Fibroblast of pulmonary artery (primary cell): ENCODE measurements around the gene PGBD2.
A peak's percentile ranks its signal among the peaks of the same experiment; 100 is the strongest.

Source experiments
- DNase-seq: peaks from one replicate; pipeline ENCODE4 v3.0.0-alpha.2; 2010; ENCODE audit warnings: low read depth
- H3K4me3 ChIP-seq: replicated peaks from 2 replicates; pipeline ENCODE4 v1.5.1; 2011; ENCODE audit warnings: low read depth, mild to moderate bottlenecking, control low read depth, low read length, moderate library complexity
- CTCF ChIP-seq: IDR thresholded peaks from 2 replicates; pipeline ENCODE4 v1.5.1; 2011; ENCODE audit warnings: mild to moderate bottlenecking, control low read depth, low read length, inconsistent platforms; ENCODE audit errors: missing control alignments

The PGBD2 gene

GRCh38 chr1:248901578-248901977, 4.5 kb upstream of the PGBD2 start:
- no peak for TF ChIP-seq CTCF
- no peak overlapping the region for H3K4me3 ChIP-seq
- no peak for DNase-seq

- H3K4me3 ChIP-seq: no peak overlapping the region
- TF ChIP-seq CTCF: no peak
- no peak for DNase-seq
These were observed 1.4 kb upstream of the PGBD2 start for GRCh38 chr1:248904437-248905216.

DNA sequence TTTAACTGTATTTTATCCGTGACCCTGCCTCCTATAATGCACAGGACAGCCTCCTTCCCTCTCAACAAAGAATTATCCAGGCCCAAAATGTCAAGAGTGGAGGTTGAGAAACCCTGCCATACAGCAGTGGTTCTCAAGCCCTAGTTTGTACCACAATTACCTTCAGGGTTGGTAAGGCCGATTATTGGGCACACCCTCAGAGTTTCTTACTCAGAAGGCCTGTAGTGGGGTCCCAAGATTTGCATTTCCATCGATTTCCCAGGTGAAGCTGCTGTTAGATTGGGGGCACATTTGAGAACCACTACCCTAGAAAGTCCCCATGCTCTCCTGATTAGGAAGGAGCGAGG, 400 bp upstream of the PGBD2 start:
- no peak for DNase-seq
- H3K4me3 ChIP-seq: peak overlapping the region; percentile 77
- no peak for TF ChIP-seq CTCF

DNA sequence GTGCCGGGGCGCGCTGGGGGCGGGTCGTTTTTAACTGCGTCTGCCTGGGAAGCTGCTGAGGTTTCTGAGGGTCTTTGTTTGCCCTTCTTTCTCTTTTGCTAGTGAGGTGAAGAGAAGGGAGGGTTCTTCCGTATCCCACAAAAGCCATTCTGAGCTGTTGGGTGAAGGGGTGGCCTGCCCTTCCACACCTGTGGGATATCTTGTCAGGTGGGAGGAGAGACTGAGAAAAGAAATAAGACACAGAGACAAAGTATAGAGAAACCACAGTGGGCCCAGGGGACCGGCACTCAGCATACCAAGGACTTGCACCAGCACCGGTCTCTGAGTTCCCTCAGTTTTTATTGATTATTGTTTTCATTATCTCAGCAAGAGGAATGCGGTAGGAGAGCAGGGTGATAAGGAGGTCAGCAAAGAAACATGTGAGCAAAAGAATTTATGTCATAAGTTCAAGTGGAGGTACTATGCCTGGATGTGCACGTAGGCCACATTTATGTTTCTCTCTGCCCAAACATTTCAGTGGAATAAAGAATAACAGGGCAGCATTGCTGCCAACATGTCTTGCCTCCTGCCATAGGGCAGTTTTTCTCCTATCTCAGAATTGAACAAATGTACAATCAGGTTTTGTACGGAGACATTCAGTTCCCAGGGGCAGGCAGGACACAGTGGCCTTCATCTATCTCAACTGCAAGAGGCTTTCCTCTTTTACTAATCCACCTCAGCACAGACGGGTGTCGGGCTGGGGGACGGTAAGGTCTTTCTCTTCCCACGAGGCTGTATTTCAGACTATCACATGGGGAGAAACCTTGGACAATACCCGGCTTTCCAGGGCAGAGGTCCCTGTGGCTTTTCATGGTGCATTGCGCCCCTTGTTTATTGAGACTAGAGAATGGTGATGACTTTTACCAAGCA, 972 bp downstream of the PGBD2 start:
- TF ChIP-seq CTCF: no peak
- H3K4me3 ChIP-seq: peak overlapping the region; percentile 67
- DNase-seq: peak; percentile 21

DNA sequence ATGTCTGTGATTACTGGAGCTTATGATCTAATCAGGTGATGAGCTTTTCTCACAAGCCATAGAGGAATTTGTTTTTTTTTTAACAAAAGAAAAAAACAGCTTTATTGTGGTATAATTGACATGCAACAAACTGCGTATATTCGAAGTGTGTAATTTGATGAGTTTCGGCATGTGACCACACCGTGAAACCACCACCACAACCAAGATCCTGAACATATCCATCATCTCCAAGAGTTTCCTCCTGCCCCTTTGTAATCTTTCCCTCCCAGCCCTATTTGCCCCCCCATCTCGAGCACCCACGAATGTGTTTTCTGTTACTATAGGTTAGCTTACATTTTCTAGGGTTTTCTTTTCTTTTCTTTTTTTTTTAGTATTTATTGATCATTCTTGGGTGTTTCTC, 4.7 kb downstream of the PGBD2 start:
- H3K4me3 ChIP-seq: no peak overlapping the region

DNA sequence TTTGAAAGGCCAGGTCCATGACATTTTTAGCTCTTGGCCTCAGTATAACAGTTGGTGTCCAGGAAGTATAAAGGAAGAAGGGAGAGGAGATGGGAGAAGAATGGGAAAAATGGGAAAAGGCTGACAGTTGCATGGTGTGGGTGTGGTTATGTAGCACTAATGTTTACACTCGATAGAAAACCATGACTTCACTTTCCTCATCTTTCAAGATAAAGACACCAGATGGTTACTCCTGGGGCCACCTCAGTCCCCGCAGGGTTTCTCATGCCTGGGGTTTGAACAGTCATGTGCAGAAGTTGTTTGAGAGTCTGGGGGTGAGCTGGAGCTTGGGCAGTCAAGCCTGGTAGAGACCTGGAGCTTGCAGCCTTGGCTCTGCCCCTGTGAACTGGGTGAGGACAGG, 7.9 kb downstream of the PGBD2 start:
- DNase-seq: no peak

More for the DNA sequence above, 4.7 kb downstream of the PGBD2 start:
- DNase-seq: no peak
- no peak for TF ChIP-seq CTCF

More for the DNA sequence above, 7.9 kb downstream of the PGBD2 start:
- no peak overlapping the region for H3K4me3 ChIP-seq
- TF ChIP-seq CTCF: no peak
